HL-60 (cell line): ENCODE data around the gene EEF1G.
A peak's percentile ranks its signal among the peaks of the same experiment; 100 is the strongest.
"Not testable (repeated sequence)": the region's sequence is repeated elsewhere in the genome, so short reads cannot be mapped to it uniquely, and the experiment has no call there.

Experiments
- DNase-seq, 2 experiments: peaks; one replicate each; pipeline ENCODE4 v3.0.0-alpha.2; 2010 to 2020; ENCODE audit warnings: low read depth in 1 of 2, low spot score in 1 of 2
- H3K27ac ChIP-seq: fragments of 250-450 bp; sonication (Bioruptor Pico); replicated peaks from 2 replicates; pipeline ENCODE4 v1.5.1; 2020; ENCODE audit warnings: mild to moderate bottlenecking, moderate library complexity
- H3K27me3 ChIP-seq: fragments of 250-450 bp; sonication (Bioruptor Pico); 2 replicates; pipeline ENCODE4 v1.5.1; 2021; ENCODE audit warnings: mild to moderate bottlenecking, moderate library complexity; ENCODE audit not compliant: insufficient read depth, poor library complexity, severe bottlenecking
- H3K4me3 ChIP-seq: replicated peaks from 2 replicates; pipeline ENCODE4 v1.5.1; 2011; ENCODE audit warnings: mild to moderate bottlenecking, control low read depth, low read length; ENCODE audit not compliant: insufficient read depth
- CTCF ChIP-seq: IDR thresholded peaks from one replicate; pipeline ENCODE4 v1.5.1; 2011; ENCODE audit warnings: low read length, control low read depth, inconsistent platforms; ENCODE audit not compliant: insufficient read depth
- GABPA ChIP-seq: IDR thresholded peaks from 2 replicates; pipeline ENCODE4 v1.6.1; 2012; ENCODE audit warnings: low read depth
- POLR2AphosphoS5 ChIP-seq: IDR thresholded peaks from 2 replicates; pipeline ENCODE4 v1.6.1; 2012; ENCODE audit warnings: low read depth
- REST ChIP-seq: IDR thresholded peaks from 2 replicates; pipeline ENCODE4 v1.6.1; 2012; ENCODE audit warnings: low read depth; ENCODE audit not compliant: insufficient replicate concordance
- SPI1 ChIP-seq: IDR thresholded peaks from 2 replicates; pipeline ENCODE4 v1.6.1; 2012; ENCODE audit warnings: low read depth, mild to moderate bottlenecking, borderline replicate concordance

Gene EEF1G

GRCh38 chr11:62560566-62561103 lies 13.1 kb downstream of the EEF1G start:
- Histone ChIP-seq H3K4me3 (no peak overlapping the region), H3K27ac (no peak overlapping the region; the same call in 1 of the 2 replicates), H3K27me3 (no peaks in the 10 kb centered on the region)
- no peak for TF ChIP-seq GABPA
- peak; percentile 73 for TF ChIP-seq CTCF
- DNase-seq: peak; percentile 81 to 90

- not testable (repeated sequence) for H3K27ac ChIP-seq, H3K27me3 ChIP-seq, H3K4me3 ChIP-seq, DNase-seq
Observed at GRCh38 chr11:62559626-62560025, 14.1 kb downstream of the EEF1G start.

- Histone ChIP-seq H3K27ac (no peak overlapping the region), H3K27me3 (no peaks in the 10 kb centered on the region), H3K4me3 (no peak overlapping the region)
- no peak for TF ChIP-seq GABPA
- TF ChIP-seq REST: no peak
- no peak for TF ChIP-seq SPI1
- no peak for TF ChIP-seq CTCF
- DNase-seq: no peak
Observed at GRCh38 chr11:62559204-62559603, 14.5 kb downstream of the EEF1G start.

- Histone ChIP-seq H3K27ac (peak overlapping the region; percentile 94; the same call in 1 of the 2 replicates), H3K4me3 (no peak overlapping the region), H3K27me3 (no peaks in the 10 kb centered on the region)
- no peak for TF ChIP-seq CTCF
- peak; percentile 54; the same call in 1 of the 2 replicates for TF ChIP-seq POLR2AphosphoS5
- DNase-seq: no peak
Observed at GRCh38 chr11:62558669-62559068, 15.0 kb downstream of the EEF1G start.

- DNase-seq: peak in 1 of 2 experiments; percentile 75
- no peaks in the 10 kb centered on the region for H3K27me3 ChIP-seq
- TF ChIP-seq POLR2AphosphoS5 (0 out of 2 replicates have a peak, but pooled peaks have one; percentile 7), CTCF (no peak)
- peak overlapping the region; percentile 94 for H3K27ac ChIP-seq
- no peak overlapping the region for H3K4me3 ChIP-seq
Observed at GRCh38 chr11:62556875-62557631, 16.6 kb downstream of the EEF1G start.
